Measurements from ENCODE around the gene POLA1. TPM values are rescaled to one million over a fixed set of nuclear protein-coding genes. Genes with fewer than 3 reads are reported as not detected.
"Not testable (repeated sequence)": the region's sequence is repeated elsewhere in the genome, so short reads cannot be mapped to it uniquely, and the experiment has no call there.

POLA1 gene
- total RNA-seq, 1 donor from 2014 or later = 7.4 TPM

- no peak for TF ChIP-seq CTCF (IDR thresholded peaks at IDR 0.05; ENCODE audit: insufficient read depth, low read length, severe bottlenecking)
Measured at GRCh38 chrX:24651783-24652182, 41.9 kb upstream of the POLA1 start.

GRCh38 chrX:24655679-24656078, 38.0 kb upstream of the POLA1 start:
- H3K36me3 ChIP-seq (ENCODE audit: control insufficient read depth, insufficient read depth, low read length); DNase-seq (ENCODE audit: low read depth); FAIRE-seq: not testable (repeated sequence)

More at GRCh38 chrX:24651783-24652182, 41.9 kb upstream of the POLA1 start:
- FAIRE-seq (no peak), DNase-seq (ENCODE audit: low read depth) (no peak)
- H3K4me3 ChIP-seq (ENCODE audit: low read depth, low read length) = no peak overlapping the region
- no peaks in the 10 kb centered on the region for H3K36me3 ChIP-seq (ENCODE audit: control insufficient read depth, insufficient read depth, low read length)
- no peaks in the 10 kb centered on the region for H3K27me3 ChIP-seq (ENCODE audit: control insufficient read depth, insufficient read depth, low read length)

GRCh38 chrX:24657671-24658386, 35.9 kb upstream of the POLA1 start:
- no peaks in the 10 kb centered on the region for H3K27me3 ChIP-seq (ENCODE audit: control insufficient read depth, insufficient read depth, low read length)
- no peak for DNase-seq (ENCODE audit: low read depth)
- no peak overlapping the region for H3K4me3 ChIP-seq (ENCODE audit: low read depth, low read length)
- no peaks in the 10 kb centered on the region for H3K36me3 ChIP-seq (ENCODE audit: control insufficient read depth, insufficient read depth, low read length)
- no peak for FAIRE-seq
- no peak for TF ChIP-seq CTCF (IDR thresholded peaks at IDR 0.05; ENCODE audit: insufficient read depth, low read length, severe bottlenecking)

More at GRCh38 chrX:24655679-24656078, 38.0 kb upstream of the POLA1 start:
- not testable (repeated sequence) for H3K27me3 ChIP-seq (ENCODE audit: control insufficient read depth, insufficient read depth, low read length); H3K4me3 ChIP-seq (ENCODE audit: low read depth, low read length)

- DNase-seq (ENCODE audit: low read depth) (no peak), FAIRE-seq (no peak)
- Histone ChIP-seq H3K36me3 (ENCODE audit: control insufficient read depth, insufficient read depth, low read length) (no peaks in the 10 kb centered on the region), H3K4me3 (ENCODE audit: low read depth, low read length) (no peak overlapping the region), H3K27me3 (ENCODE audit: control insufficient read depth, insufficient read depth, low read length) (no peaks in the 10 kb centered on the region)
- TF ChIP-seq CTCF (IDR thresholded peaks at IDR 0.05; ENCODE audit: insufficient read depth, low read length, severe bottlenecking) = no peak
Measured at GRCh38 chrX:24658421-24658820, 35.3 kb upstream of the POLA1 start.

GRCh38 chrX:24659106-24659505, 34.6 kb upstream of the POLA1 start:
- Histone ChIP-seq H3K4me3 (ENCODE audit: low read depth, low read length) (no peak overlapping the region), H3K27me3 (ENCODE audit: control insufficient read depth, insufficient read depth, low read length) (no peaks in the 10 kb centered on the region), H3K36me3 (ENCODE audit: control insufficient read depth, insufficient read depth, low read length) (no peaks in the 10 kb centered on the region)
- FAIRE-seq = no peak
- no peak for DNase-seq (ENCODE audit: low read depth)
- no peak for TF ChIP-seq CTCF (IDR thresholded peaks at IDR 0.05; ENCODE audit: insufficient read depth, low read length, severe bottlenecking)

- H3K4me3 ChIP-seq (ENCODE audit: low read depth, low read length) = no peak overlapping the region
Measured at GRCh38 chrX:24659646-24660045, 34.1 kb upstream of the POLA1 start.

More at GRCh38 chrX:24659646-24660045, 34.1 kb upstream of the POLA1 start:
- H3K27me3 ChIP-seq (ENCODE audit: control insufficient read depth, insufficient read depth, low read length) = no peaks in the 10 kb centered on the region
- FAIRE-seq (no peak), DNase-seq (ENCODE audit: low read depth) (no peak)
- no peak for TF ChIP-seq CTCF (IDR thresholded peaks at IDR 0.05; ENCODE audit: insufficient read depth, low read length, severe bottlenecking)
- no peaks in the 10 kb centered on the region for H3K36me3 ChIP-seq (ENCODE audit: control insufficient read depth, insufficient read depth, low read length)
